Effector CD4-positive, alpha-beta T cell (primary cell): ENCODE measurements around the gene ARHGAP29. TPM values are rescaled to one million over a fixed set of nuclear protein-coding genes. Genes with fewer than 3 reads are reported as not detected.

Source experiments
- DNase-seq: peaks from one replicate; pipeline ENCODE4 v3.0.0-alpha.2; 2020
- total RNA-seq: gene quantifications from one replicate; lab custom pipeline; 2026; lab: John Stamatoyannopoulos, UW

ARHGAP29 gene, protein sequence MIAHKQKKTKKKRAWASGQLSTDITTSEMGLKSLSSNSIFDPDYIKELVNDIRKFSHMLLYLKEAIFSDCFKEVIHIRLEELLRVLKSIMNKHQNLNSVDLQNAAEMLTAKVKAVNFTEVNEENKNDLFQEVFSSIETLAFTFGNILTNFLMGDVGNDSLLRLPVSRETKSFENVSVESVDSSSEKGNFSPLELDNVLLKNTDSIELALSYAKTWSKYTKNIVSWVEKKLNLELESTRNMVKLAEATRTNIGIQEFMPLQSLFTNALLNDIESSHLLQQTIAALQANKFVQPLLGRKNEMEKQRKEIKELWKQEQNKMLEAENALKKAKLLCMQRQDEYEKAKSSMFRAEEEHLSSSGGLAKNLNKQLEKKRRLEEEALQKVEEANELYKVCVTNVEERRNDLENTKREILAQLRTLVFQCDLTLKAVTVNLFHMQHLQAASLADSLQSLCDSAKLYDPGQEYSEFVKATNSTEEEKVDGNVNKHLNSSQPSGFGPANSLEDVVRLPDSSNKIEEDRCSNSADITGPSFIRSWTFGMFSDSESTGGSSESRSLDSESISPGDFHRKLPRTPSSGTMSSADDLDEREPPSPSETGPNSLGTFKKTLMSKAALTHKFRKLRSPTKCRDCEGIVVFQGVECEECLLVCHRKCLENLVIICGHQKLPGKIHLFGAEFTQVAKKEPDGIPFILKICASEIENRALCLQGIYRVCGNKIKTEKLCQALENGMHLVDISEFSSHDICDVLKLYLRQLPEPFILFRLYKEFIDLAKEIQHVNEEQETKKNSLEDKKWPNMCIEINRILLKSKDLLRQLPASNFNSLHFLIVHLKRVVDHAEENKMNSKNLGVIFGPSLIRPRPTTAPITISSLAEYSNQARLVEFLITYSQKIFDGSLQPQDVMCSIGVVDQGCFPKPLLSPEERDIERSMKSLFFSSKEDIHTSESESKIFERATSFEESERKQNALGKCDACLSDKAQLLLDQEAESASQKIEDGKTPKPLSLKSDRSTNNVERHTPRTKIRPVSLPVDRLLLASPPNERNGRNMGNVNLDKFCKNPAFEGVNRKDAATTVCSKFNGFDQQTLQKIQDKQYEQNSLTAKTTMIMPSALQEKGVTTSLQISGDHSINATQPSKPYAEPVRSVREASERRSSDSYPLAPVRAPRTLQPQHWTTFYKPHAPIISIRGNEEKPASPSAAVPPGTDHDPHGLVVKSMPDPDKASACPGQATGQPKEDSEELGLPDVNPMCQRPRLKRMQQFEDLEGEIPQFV
- total RNA-seq: not detected

DNA sequence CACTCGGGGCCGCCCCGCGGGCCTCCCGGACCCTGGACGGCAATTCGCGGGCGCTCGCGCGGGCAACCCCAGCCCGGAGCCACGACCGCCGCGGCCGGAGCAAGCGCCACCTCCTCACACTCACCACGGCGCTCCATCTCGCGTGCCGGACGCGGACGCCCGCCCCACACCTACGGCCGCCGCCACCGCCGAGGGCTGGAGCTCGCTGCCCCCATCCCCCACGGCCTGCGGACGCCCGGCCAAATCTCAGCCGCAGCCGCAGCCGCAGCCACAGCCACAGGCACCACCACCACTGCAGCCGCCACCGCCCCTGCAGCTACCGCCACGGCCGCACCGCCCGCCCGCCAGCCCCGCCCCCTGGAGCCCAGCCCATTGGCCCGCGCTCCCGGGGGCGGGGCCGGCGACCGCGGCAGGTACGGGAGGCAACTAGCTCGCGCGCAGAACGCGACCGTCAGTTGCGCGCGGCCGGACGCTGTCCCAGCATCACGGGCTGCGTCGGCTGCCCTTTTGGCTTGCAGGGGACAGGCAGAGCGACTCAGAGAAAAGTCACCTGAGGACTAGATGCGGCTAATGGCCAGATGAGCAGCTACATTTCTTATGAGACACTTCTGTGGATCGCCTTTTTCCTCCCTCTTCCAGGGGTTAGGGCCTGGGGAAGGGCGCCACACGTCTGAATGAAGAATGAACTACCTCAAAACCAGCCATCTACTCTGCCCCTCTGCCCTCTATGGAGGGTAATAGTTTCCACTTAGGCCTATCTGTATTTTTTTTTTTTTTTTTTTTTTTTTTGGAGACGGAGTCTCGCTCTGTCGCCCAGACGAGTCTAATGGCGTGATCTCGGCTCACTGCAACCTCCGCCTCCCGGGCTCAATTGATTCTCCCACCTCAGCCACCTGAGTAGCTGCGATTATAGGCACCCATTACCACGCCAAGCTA lies at the start of gene ARHGAP29:
Gene ARHGAP29, minus strand, starts transcription at position 294 of the 936 bp plus-strand sequence. CDS start 5,973 bp downstream, outside the sequence.
- no peak for DNase-seq

DNA sequence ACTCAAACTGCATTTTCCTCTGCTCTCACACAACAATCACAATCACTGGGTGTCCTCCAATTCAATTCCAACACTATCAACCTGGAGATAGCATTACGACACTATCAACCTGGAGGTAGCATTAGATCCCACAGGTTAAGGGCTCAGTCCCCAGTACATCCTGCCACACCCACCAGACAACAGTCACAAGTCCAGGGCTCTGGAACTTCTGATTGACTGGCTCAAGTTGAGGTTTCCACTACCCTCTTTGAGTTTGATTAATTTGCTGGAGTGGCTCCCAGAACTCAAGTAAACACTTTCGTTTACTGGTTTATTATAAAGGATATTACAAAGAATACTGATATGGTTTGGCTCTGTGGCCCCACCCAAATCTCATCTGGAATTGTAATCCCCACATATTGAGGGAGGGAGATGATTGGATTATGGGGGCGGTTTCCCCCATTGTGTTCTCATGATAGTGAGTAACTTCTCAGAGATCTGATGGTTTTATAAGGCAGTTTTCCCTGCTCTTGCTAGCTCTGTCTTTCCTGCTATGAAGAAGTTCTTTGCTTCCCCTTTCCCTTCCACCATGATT lies 49.6 kb upstream of the ARHGAP29 start:
- DNase-seq: no peak

DNA sequence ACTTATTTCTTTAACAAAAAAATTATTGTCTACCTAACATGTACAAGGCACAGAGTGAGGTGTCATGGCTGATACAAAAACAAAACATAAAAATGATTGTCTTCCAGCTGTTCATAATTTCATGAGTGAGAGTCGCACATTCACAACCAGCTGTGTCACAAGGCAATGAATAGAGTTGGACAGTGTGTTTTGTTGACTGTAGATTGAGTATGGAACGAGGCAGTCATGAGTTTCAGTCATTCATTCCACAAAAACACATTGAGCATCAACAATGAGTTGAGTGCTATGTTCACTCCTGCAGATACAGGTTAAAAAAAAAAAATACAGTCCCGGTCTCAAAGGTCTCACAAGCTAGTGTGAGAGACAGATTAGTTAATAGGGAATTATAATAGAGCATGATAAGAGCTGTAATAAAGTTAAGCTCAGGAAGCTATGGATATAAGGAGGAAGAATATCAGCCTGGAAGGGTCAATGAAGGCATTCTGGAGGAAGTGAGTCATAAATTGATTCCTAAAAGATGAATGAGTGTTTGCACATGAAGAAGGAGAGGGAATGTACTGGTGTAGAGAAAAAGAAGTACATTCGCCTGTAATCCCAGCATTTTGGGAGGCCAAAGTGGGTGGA lies 47.8 kb upstream of the ARHGAP29 start:
- no peak for DNase-seq

DNA sequence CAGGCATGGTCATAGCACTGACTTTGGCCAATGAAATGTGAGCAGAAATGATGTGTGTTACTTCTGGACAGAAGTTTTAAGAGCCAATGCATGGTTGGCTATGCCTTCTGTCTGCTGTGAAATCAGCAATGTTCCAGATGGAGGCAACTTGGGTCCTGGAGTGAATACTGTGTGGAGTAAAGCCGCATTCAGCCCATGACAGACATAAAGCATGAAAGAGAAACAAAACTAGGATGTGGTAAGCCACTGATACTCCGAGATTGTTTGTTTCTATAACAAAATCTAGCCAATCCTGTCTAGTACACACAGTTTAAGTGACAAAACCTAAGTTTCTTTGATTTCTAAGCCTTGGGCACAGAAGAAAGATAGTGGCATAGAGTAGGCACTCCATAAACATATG lies 47.1 kb upstream of the ARHGAP29 start:
- no peak for DNase-seq

DNA sequence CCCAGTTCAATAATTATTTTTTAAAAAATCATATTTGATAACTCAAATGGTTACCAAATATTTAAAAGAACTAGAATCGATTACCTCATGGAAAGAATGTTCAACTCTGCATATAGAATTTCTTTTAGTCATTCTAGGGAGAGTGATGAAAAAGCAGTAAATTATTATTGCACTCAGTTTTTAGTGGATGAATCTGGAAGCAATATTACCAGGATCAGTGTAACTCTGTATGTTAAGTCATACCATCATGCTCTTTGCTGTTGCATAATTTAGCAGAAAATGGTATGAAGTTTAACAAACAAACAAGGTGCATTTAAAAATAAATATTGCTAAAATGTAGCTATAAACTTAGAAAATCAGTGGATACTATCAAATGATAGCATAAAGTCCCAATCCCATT lies 46.1 kb upstream of the ARHGAP29 start:
- DNase-seq: no peak

DNA sequence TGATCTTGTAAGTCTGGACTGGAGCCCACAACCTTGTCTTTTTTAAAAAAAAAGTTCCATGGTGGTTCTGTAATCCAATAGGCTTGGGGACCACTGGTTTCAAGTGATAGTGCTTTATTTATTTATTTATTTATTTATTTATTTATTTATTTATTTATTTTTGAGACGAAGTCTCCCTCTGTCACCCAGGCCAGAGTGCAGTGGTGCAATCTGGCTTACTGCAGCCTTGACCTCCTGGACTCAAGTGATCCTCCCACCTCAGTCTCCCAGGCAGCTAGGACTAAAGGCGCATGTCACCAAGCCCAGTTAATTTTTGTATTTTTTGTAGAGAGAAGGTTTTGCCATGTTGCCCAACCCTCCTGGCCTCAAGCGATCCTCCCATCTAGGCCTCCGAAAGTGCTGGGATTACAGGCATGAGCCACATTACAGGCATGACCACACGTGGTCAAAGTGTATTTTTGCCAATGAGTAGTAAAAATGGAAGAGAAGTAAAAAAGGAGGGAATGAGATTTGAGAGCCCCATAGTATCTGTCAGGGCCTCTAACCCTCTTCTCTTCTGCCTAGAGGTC lies 44.8 kb upstream of the ARHGAP29 start:
- no peak for DNase-seq

DNA sequence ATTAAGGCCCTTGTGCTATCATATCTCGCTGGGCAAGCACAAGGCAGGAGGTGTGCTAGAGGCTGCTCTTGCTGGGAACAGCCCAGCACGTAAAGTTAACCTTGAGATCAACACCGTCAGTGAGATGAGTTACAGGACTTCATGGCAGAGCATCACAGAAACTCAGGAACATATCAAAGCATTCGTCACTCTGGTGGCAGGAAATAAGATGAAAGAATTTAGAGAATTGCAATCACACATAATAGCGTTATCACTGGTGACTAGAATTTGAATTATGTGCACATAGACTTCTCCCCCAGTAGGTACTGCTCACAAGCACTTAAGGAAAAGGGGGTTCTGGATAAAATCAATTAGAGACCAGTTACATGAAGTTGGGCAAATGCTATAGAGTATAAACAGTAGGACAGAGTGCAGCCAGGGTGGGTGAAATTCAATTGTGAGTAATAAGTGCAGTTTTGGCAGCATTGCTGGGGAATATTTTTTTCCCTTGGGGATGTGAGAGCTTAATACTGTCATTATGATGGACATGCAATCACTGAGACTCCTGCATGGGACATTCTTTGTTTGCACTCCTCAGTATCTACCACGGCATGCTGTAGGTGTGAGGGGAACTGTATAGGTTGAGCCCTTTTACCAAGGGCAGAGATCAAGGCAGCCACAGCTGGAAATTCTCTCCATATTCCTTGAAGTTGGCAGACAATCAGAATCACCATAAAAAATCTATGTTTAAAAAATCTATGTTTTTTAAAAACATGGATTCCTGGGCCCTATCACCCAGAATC lies 44.2 kb upstream of the ARHGAP29 start:
- DNase-seq: no peak

DNA sequence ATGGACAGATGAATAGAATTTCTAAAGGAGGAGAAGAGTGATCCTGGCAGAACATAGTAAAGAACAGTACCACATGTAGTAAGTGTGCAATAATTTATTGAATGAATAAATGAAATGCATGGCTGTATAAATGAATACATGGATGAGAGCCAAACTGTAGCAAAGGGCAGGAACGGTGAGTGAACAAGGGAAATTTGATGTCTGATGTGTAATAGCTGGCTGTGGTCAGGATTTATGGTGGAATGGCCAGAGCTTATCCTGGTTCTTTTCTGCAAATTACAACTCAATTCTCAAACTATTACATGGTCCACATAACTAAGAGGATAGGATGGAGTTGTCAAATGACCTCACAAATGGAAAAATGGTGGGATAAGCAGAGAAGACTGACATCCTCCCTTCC lies 43.2 kb upstream of the ARHGAP29 start:
- no peak for DNase-seq

DNA sequence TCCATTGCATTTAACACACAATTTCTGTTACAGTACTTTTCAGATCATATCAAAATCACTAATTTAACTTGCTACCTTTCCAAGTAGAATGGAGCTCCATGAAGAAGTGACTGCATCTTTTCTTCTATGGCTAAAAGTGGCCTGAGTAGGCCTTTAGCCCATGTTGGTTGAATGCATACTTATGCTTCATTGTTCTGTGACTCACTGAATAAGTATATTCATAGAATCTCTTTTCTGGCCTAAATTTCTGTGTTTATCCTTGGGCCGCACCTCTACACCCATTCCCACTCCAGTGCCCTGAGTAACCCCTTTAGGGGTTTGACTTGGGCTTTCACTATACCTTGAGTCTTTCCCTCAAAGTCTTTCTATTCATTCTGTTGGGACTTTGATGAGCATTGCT lies 42.1 kb upstream of the ARHGAP29 start:
- no peak for DNase-seq

DNA sequence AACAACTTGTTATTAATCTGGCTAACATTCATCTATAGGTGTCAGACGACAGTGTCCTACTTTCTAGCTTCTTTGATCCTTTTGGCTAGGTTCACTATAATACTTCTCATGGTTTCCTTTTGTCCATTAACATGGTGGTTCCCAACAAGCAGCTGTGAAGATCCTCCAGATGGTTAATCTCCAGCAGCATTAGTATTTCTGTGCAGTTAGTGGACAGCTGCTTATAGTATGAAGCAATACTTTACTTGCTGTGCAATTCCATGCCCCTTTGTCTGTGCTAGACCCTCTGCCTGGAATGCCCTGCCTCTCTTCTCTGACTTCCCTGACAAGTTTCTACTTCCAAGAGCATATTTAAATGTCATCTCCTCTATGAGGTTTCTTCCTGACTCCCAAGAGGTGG lies 41.7 kb upstream of the ARHGAP29 start:
- no peak for DNase-seq

DNA sequence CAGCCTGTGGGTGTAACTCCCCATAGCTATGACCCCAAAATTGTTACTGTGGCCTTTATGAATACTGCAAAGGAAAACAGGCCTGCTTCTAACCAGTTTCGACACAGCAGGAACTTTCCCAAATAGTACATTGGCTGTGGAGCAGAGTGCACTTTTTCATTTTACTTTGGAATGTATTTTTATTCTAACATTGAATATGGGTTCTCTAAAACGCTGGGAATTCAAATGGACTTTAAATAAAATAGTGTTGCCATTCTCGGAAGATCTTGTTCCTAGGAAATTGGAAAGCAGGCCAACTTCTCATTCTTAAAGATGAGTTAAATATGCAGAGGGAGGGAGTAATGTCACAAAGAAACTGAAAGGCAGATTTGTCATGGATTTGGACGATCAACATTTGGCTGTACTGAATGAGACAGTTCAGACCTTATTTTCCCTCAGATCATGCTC lies 39.6 kb upstream of the ARHGAP29 start:
- DNase-seq: no peak

DNA sequence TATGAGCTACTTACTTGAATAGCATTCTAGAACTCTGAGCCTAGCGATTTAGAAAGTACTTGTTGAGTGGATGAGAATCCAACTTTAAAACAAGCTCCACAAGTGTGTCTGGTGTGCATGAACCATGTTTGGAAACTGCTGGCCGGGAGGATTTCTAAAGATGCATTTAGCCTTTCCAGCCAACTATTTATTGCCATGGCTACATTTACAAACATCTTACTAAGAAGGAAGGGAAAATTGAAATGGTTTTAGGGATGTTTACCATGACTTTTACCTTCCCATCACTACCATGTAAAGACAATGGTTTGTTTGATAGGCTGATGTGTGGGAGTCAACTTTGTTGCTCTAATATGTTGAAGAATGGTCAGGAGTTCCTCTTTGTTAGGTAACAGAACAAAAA lies 37.7 kb upstream of the ARHGAP29 start:
- DNase-seq: no peak

DNA sequence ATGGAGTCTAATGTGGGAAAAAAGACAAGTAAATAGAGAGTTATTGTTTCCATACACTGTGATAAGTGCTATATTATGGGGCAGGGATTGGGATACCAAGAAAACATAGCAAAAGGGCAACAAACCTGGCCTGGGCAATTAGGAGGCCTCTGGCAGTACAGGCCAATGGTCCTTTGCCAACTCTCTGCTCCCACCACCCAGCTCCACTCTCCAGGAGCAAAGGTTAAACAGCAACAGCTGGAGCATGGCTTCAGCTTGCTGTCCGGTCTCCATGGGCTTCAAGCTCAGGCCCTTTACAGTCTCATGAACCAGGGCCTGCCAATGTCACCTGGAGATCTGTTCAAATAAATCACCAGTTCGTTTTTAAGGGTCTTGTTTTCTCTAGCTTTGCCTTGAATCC lies 37.2 kb upstream of the ARHGAP29 start:
- no peak for DNase-seq

DNA sequence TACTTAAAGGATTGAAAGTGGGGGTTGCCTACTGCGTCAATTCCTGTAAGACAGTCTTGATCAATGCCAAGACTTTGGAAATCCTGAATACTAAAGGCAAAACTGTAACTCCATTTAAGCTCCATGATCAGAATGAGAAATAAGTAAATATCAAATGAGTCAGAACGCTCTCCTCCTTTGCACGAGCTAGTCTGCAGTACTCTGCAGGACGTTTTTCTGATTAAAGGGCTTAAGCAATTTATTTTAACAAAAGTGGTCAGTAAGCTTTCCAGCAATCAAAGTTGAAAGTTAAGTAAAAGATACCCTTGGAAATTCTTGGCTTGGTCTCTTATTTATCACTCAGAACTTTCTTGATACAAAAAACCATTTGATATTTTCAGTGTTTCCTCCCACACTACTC lies 35.7 kb upstream of the ARHGAP29 start:
- no peak for DNase-seq

DNA sequence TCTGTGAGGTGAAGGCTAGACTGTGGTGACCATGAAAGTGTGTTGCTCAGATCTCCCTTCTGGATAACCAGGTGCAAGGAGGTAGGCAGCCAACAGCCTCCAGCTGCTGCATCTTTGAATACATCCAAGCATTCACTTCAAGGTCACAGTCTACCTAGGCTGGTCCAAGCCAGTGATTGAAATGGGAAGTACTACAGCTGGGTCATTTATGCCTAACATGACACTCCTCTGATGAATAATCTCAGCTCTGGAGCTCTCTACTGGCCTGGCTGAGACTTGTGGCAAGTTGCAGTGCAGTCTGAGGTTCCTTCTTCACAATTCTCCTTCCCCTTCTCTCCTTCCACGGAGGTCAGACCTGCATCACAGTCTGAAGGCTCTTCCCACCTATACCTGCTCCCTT lies 35.0 kb upstream of the ARHGAP29 start:
- DNase-seq: no peak

DNA sequence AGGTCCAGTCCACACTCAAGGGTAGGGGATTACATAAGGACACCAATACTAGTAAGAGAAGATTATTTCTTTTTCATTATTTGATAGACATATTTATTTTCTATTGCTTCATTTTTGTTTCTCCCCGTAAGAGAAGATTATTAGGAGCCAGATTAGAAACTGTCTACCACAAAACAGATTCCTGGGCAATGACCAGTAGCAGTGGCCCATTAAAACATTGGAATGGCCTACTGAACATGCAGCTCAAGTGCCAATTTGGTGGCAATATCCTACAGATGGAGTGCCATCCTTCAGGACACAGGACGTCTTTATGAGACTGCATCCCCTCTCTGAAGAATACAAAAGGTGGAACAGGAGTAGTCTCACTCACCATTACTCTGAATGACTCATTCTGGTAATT lies 34.0 kb upstream of the ARHGAP29 start:
- DNase-seq: no peak

DNA sequence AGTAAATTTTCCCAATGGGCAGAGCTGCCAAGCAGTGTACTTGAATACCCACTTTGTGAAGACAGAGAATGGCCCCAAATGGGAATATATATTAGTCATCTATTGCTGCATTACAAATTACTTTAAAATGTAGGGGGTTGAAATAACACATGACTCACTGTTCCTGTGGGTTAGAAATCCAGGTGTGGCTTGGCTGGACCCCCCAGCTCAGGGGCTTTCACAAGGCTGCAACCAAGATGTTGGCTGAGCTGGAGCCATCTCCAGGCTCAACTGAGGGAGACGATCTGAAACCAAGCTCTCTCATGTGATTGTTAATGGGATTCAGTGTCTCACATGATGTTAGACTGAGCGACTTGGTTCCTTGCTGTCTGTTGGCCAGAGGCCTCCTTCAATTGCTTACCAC lies 33.4 kb upstream of the ARHGAP29 start:
- no peak for DNase-seq

DNA sequence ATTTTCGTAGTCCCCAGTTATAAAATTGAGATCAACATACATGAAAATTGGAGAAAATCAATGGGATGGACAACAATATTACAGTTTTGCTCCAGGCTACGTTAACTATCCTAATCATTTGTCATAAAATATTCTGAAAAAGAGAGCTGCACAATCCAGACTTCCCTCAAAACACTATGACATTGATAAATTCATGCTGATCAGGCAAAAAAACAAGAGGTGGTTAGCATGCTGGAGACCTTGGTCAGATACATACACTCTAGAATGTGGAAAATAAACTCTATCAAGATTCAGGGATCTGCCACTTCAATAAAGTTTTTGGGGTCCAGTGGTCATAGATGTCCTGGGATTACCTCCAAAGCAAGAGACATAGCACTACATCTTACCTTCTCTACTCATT lies 32.5 kb upstream of the ARHGAP29 start:
- DNase-seq: no peak

DNA sequence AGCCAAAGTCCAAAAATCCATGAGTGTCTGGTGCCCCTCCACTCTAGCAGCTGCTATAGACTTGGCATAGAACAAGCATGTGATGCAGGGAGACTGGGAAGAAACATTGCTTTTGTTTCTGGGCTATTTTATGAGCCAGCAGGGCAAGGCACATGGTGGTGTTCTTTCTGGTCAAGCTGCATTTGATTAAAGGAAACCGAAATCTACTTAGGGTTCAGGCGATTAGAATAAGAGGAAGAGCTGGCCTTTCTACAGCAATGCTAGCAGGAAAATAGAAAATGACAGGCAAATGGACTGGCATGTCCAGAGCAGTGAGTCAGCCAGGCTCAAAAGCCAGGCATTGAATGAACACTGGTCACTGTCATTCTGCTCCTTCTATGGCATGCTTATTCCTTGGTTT lies 28.5 kb upstream of the ARHGAP29 start:
- DNase-seq: no peak

DNA sequence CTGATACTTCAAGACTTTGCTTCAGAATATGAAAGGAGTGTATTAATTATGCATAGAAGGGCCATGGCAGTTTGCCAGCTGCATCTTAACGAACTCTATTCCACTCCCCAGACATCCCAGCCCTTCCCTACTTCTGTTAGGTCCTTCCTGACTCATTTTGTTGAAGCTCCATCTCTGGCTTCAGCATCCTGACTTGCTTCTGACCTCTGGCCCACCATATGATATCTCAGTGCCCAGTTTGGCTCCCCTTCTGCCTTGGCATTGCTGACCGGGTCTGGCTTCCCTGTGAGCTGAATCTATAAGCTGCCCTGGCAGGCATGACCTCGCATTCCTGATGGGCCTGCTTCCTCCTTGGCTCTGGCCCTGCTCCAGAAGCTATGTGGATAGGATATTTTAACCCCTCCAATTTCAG lies 27.6 kb upstream of the ARHGAP29 start:
- DNase-seq: no peak
